ENCODE data around the gene ESYT1.

Gene ESYT1, protein sequence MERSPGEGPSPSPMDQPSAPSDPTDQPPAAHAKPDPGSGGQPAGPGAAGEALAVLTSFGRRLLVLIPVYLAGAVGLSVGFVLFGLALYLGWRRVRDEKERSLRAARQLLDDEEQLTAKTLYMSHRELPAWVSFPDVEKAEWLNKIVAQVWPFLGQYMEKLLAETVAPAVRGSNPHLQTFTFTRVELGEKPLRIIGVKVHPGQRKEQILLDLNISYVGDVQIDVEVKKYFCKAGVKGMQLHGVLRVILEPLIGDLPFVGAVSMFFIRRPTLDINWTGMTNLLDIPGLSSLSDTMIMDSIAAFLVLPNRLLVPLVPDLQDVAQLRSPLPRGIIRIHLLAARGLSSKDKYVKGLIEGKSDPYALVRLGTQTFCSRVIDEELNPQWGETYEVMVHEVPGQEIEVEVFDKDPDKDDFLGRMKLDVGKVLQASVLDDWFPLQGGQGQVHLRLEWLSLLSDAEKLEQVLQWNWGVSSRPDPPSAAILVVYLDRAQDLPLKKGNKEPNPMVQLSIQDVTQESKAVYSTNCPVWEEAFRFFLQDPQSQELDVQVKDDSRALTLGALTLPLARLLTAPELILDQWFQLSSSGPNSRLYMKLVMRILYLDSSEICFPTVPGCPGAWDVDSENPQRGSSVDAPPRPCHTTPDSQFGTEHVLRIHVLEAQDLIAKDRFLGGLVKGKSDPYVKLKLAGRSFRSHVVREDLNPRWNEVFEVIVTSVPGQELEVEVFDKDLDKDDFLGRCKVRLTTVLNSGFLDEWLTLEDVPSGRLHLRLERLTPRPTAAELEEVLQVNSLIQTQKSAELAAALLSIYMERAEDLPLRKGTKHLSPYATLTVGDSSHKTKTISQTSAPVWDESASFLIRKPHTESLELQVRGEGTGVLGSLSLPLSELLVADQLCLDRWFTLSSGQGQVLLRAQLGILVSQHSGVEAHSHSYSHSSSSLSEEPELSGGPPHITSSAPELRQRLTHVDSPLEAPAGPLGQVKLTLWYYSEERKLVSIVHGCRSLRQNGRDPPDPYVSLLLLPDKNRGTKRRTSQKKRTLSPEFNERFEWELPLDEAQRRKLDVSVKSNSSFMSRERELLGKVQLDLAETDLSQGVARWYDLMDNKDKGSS

DNA sequence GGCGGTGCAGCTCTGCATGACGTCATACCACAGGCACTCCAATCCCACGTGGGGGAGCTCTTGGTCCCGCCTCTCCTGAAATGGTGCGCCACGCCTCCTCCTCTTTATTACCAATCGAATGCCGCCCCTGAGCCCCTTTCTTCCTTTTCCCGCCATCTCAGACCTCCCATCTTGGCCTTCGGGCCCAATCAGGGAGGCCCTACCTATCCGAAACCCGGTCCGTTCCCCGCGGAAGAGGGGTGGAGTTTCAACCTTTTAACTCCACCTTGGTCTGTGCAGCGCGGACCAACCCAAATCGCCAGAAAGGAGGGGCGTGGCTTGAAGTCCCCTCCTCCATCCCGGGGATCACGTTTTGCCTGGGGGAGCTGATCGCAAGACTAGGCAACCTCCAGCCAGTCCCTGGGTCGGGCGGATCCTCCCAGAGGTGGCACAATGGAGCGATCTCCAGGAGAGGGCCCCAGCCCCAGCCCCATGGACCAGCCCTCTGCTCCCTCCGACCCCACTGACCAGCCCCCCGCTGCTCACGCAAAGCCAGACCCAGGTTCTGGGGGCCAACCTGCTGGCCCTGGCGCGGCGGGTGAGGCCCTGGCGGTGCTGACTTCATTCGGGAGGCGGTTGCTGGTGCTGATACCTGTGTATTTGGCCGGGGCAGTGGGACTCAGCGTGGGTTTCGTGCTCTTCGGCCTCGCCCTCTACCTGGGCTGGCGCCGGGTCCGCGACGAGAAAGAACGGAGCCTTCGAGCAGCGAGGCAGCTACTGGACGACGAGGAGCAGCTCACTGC, at the start of gene ESYT1:
TSS of gene ESYT1 (plus strand) at position 380 of the 782 bp plus-strand sequence. CDS start at position 433, 53 bp downstream.
- peaks cover 14% of the 10 kb centered on the region for H3K36me3 ChIP-seq (ENCODE audit: control insufficient read depth, insufficient read depth, low read length)
- peaks cover 22% of the 10 kb centered on the region for H3K4me1 ChIP-seq (ENCODE audit: control insufficient read depth, insufficient read depth, low read length)
- peak within 1 kb of the TSS; percentile 83 for H3K4me3 ChIP-seq (ENCODE audit: low read length)
- no peaks in the 10 kb centered on the region for H3K27me3 ChIP-seq (ENCODE audit: control insufficient read depth, insufficient read depth, low read length)
- H3K9me3 ChIP-seq (ENCODE audit: control insufficient read depth, low read length): no peaks in the 10 kb centered on the region
- peak within 1 kb of the TSS; percentile 79 for H3K9ac ChIP-seq (ENCODE audit: low read length)

DNA sequence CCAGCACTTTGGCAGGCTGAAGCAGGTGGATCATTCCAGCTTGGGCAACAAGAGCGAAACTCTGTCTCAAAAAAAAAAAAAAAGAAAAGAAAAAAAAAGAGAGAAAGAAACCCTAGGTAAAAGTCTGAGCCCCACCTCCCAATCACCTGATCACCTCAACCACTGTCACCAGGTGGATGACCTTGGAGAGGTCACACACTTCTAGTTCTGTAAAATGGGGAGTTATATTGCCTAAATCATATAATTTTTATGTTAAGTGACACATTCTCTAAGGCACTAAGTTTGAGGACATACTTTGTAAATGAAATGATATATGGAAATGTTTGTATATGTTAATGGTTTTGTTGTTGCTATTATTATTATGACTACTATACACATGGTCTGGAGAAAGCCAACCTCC, 49.6 kb upstream of the ESYT1 start:
- H3K9me3 ChIP-seq (ENCODE audit: control insufficient read depth, low read length): no peaks in the 10 kb centered on the region
- H3K36me3 ChIP-seq (ENCODE audit: control insufficient read depth, insufficient read depth, low read length): peaks cover 8% of the 10 kb centered on the region
- peak overlapping the region; percentile 96 for H3K9ac ChIP-seq (ENCODE audit: low read length)
- H3K27me3 ChIP-seq (ENCODE audit: control insufficient read depth, insufficient read depth, low read length): peaks cover 4% of the 10 kb centered on the region
- no peak overlapping the region for H3K4me3 ChIP-seq (ENCODE audit: low read length)
- H3K4me1 ChIP-seq (ENCODE audit: control insufficient read depth, insufficient read depth, low read length): peaks cover 19% of the 10 kb centered on the region

DNA sequence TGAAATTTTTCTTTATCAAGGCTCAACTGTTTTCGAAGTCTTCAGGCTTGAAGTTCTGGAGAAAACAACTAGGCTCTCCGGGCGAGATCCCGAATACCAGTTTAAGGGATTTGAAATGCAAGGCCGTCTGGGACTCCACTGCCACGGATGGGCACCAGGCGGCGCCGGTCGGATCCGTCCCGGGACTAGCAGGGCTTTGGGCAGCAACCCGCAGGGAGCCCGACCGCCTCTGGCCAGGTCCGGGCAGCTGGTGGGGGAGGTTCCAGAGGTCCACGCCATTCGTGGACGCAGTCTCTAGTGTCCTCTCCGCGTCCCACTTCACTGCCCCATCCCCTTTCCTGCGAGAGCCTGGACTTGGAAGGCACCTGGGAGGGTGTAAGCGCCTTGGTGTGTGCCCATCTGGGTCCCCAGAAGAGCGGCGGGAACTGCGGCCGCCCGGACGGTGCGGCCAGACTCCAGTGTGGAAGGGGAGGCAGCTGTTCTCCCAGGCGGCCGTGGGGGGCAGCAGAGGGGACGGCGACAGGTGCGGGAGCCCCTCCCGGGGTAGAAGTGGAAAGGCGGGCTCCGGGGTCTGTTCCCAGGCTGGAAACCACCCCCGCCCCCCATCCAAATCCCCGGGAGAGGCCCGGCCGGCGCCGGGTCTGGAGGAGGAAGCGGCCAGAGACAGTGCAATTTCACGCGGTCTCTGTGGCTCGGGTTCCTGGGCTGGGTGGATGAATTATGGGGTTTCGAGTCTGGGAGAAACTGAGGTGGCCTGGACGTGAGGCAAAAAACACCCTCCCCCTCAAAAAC, 48.9 kb upstream of the ESYT1 start:
- H3K4me1 ChIP-seq (ENCODE audit: control insufficient read depth, insufficient read depth, low read length): peaks cover 25% of the 10 kb centered on the region
- H3K36me3 ChIP-seq (ENCODE audit: control insufficient read depth, insufficient read depth, low read length): peaks cover 13% of the 10 kb centered on the region
- H3K27me3 ChIP-seq (ENCODE audit: control insufficient read depth, insufficient read depth, low read length): peaks cover 4% of the 10 kb centered on the region
- H3K4me3 ChIP-seq (ENCODE audit: low read length): peak overlapping the region; percentile 95
- H3K9me3 ChIP-seq (ENCODE audit: control insufficient read depth, low read length): no peaks in the 10 kb centered on the region
- peak overlapping the region; percentile 96 for H3K9ac ChIP-seq (ENCODE audit: low read length)

DNA sequence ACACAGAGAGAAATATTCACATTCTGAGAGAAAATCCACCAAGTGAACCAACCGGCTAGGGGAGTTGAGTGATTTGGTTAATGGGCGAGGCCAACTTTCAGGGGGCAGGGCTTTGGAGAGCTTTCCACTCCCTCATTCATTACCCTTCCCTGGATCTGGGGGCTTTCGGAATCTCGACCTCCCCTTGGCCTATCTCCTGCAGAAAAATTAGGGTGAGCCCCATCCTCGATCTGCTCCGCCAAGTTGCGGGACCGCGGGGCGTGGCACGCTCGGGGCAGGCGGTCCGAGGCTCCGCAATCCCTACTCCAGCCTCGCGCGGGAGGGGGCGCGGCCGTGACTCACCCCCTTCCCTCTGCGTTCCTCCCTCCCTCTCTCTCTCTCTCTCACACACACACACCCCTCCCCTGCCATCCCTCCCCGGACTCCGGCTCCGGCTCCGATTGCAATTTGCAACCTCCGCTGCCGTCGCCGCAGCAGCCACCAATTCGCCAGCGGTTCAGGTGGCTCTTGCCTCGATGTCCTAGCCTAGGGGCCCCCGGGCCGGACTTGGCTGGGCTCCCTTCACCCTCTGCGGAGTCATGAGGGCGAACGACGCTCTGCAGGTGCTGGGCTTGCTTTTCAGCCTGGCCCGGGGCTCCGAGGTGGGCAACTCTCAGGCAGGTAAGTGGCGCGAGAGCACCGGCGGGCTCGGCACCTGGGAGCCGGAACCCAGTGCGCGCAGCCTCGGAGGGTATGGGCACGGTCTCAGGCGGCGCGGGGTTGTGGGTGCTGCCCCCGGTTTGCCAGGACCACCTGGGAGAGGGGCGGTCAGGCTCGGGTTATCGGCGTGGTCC, 48.1 kb upstream of the ESYT1 start, which contains the start of gene ERBB3:
TSS of gene ERBB3 (plus strand) at position 443 of the 833 bp plus-strand sequence. CDS start at position 579, 136 bp downstream.
- Histone ChIP-seq H3K36me3 (ENCODE audit: control insufficient read depth, insufficient read depth, low read length) (peaks cover 13% of the 10 kb centered on the region), H3K4me1 (ENCODE audit: control insufficient read depth, insufficient read depth, low read length) (peaks cover 28% of the 10 kb centered on the region), H3K27me3 (ENCODE audit: control insufficient read depth, insufficient read depth, low read length) (peaks cover 4% of the 10 kb centered on the region), H3K4me3 (ENCODE audit: low read length) (peak within 1 kb of the TSS; percentile 95), H3K9me3 (ENCODE audit: control insufficient read depth, low read length) (no peaks in the 10 kb centered on the region), H3K9ac (ENCODE audit: low read length) (peak within 1 kb of the TSS; percentile 96)

DNA sequence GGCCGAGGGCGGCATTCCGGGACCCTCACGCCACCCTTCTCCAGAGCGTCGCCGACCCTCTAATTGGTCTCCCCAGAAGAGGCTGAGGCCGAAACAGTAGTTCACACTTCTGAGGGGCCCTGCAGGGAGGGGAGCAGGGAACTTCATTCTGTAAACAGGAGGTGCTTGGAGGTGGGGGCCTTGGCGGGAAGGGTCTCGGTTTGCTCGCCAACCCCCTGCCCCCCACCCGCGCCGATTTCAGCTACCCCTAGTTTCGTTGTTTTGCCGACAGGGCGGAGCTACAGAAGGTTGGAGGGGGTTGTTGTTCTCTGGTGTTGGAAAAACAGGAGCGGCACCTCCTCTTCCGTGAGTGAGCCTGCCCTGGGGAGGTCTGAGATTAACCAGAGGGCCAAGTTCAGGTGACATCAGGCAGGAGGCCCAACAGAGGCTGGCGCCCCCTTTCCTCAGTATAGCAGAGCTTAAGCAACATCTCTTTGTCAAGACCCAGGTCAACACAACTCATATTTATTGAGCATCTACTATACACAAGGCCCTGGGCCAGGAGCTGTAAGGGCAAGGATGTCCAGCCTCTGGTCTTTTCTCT, 47.4 kb upstream of the ESYT1 start:
- Histone ChIP-seq H3K9me3 (ENCODE audit: control insufficient read depth, low read length) (no peaks in the 10 kb centered on the region), H3K4me3 (ENCODE audit: low read length) (peak overlapping the region; percentile 95), H3K27me3 (ENCODE audit: control insufficient read depth, insufficient read depth, low read length) (peaks cover 4% of the 10 kb centered on the region), H3K36me3 (ENCODE audit: control insufficient read depth, insufficient read depth, low read length) (peaks cover 13% of the 10 kb centered on the region), H3K9ac (ENCODE audit: low read length) (peak overlapping the region; percentile 96), H3K4me1 (ENCODE audit: control insufficient read depth, insufficient read depth, low read length) (peaks cover 30% of the 10 kb centered on the region)

DNA sequence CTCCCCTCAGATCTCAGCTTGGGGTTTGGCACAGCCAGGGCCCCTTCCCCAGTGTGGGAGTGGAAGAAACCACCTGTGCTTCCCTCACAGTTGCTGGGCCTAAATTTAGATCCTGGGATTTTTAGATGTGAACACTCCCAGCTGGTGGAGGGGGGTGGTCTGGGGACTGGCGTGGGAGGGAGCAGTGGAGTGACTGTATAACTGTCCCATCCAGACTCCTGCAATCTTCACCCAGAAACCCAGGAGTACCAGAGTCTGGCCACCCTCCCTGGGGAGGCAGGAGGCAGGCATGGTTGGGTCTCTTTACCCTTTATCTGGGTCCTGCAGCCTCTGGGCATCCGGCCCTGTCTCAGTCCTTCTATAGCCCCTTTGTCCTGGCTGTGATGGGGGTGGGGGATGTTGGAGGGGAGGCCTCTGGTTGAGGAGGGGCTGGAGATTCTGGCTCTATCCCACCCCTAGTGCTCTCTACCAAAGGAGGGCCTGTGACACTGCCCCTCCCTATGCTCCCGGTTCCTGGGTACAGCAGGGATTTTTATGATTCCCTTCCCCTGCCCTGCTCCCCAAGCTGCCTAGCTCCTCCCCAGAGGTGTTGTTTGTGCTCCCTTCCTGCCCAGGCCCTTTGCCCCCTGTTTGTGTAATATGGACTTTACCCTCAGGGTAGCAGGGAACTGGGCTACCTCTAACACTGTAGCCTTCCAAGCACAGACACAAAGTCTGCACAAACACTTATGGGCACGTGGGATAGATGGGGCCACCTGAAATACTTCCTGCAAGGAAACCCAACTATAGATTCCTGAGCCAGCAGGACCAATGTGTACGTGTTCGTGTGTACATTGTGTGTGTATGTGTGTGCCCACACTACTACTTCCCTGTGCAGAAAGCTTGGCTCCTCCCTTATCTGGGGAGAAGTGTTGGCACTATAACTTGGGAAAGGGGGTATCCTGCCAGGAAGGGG, 46.4 kb upstream of the ESYT1 start:
- peak overlapping the region; percentile 96 for H3K9ac ChIP-seq (ENCODE audit: low read length)
- peaks cover 17% of the 10 kb centered on the region for H3K36me3 ChIP-seq (ENCODE audit: control insufficient read depth, insufficient read depth, low read length)
- peaks cover 36% of the 10 kb centered on the region for H3K4me1 ChIP-seq (ENCODE audit: control insufficient read depth, insufficient read depth, low read length)
- peak overlapping the region; percentile 95 for H3K4me3 ChIP-seq (ENCODE audit: low read length)
- H3K27me3 ChIP-seq (ENCODE audit: control insufficient read depth, insufficient read depth, low read length): peaks cover 4% of the 10 kb centered on the region
- H3K9me3 ChIP-seq (ENCODE audit: control insufficient read depth, low read length): no peaks in the 10 kb centered on the region

DNA sequence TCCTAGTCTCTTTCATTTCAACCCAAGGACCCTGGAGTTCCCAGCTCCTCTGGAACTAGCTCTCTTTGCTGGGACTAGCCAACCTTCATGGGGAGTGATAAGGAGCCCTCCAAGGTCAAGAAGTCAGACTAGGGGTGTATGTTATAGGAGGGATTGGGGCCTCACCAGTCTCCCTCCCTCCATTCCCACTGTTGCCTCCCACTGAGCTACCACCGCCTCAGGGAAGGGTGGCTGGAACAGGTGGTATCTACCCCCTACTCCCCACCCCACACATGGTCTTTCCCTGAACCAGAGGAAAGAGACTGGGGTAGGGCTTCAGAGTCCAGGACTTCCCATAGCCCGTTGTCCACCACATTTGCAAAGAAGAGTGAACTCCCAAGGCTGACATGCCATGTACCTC, 45.7 kb upstream of the ESYT1 start:
- Histone ChIP-seq H3K4me1 (ENCODE audit: control insufficient read depth, insufficient read depth, low read length) (peaks cover 43% of the 10 kb centered on the region), H3K9me3 (ENCODE audit: control insufficient read depth, low read length) (no peaks in the 10 kb centered on the region), H3K27me3 (ENCODE audit: control insufficient read depth, insufficient read depth, low read length) (peaks cover 4% of the 10 kb centered on the region), H3K36me3 (ENCODE audit: control insufficient read depth, insufficient read depth, low read length) (peaks cover 18% of the 10 kb centered on the region), H3K9ac (ENCODE audit: low read length) (peak overlapping the region; percentile 54), H3K4me3 (ENCODE audit: low read length) (peak overlapping the region; percentile 21)

DNA sequence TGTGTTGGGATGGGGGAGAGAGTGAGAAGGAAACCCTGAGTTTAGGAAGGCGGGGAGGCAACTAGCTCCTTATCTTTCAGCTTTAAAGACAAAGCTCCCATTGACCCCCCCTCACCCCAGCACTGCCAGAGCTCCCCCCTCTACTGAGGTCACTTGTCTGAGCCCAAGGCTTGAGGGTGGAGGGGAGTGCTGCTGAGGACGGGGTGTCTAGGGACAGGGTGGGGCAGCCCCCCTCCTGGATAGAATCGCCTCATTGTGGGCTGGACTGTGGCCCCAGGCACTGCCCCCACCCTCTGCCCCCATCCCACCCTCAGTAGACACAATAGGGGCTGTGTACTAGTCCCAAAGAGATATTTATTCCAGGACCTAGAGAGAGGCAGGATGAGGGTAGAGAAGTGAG, 45.1 kb upstream of the ESYT1 start:
- Histone ChIP-seq H3K4me3 (ENCODE audit: low read length) (peak overlapping the region; percentile 21), H3K36me3 (ENCODE audit: control insufficient read depth, insufficient read depth, low read length) (peaks cover 24% of the 10 kb centered on the region), H3K9ac (ENCODE audit: low read length) (peak overlapping the region; percentile 54), H3K4me1 (ENCODE audit: control insufficient read depth, insufficient read depth, low read length) (peaks cover 48% of the 10 kb centered on the region), H3K9me3 (ENCODE audit: control insufficient read depth, low read length) (no peaks in the 10 kb centered on the region), H3K27me3 (ENCODE audit: control insufficient read depth, insufficient read depth, low read length) (peaks cover 4% of the 10 kb centered on the region)

DNA sequence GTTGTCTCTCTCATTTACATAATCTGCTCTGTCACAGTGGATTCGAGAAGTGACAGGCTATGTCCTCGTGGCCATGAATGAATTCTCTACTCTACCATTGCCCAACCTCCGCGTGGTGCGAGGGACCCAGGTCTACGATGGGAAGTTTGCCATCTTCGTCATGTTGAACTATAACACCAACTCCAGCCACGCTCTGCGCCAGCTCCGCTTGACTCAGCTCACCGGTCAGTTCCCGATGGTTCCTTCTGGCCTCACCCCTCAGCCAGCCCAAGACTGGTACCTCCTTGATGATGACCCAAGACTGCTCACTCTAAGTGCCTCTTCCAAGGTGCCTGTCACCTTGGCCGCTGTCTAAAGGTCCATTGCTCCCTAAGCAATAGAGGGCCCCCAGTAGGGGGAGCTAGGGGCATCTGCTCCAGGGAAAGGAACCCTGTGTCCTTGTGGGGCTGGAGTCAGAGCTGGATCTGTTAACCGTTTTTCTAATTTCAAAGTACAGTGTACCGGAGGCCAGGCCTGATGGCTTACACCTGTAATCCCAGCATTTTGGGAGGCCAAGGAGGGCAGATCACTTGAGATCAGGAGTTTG, 43.0 kb upstream of the ESYT1 start:
- Histone ChIP-seq H3K9me3 (ENCODE audit: control insufficient read depth, low read length) (no peaks in the 10 kb centered on the region), H3K9ac (ENCODE audit: low read length) (no peak overlapping the region), H3K4me1 (ENCODE audit: control insufficient read depth, insufficient read depth, low read length) (peaks cover 45% of the 10 kb centered on the region), H3K27me3 (ENCODE audit: control insufficient read depth, insufficient read depth, low read length) (peaks cover 4% of the 10 kb centered on the region), H3K36me3 (ENCODE audit: control insufficient read depth, insufficient read depth, low read length) (peaks cover 37% of the 10 kb centered on the region), H3K4me3 (ENCODE audit: low read length) (no peak overlapping the region)

Data from mucosa of stomach (tissue), 1 donor.